Trophoblast cell (in vitro differentiated cells and primary cell): ENCODE results near the gene ENO1.

Source experiments
- DNase-seq, 2 donors: peaks; one replicate each; pipeline ENCODE4 v3.0.0-alpha.2; 2016
- H2AFZ ChIP-seq: 2 replicates; pipeline ENCODE4 v1.6.1; 2013; ENCODE audit warnings: low read length, moderate library complexity, mild to moderate bottlenecking; ENCODE audit not compliant: insufficient read depth, poor library complexity
- H2AK5ac ChIP-seq: 2 replicates; pipeline ENCODE4 v1.6.1; 2013; ENCODE audit warnings: mild to moderate bottlenecking, low read length
- H2BK120ac ChIP-seq: 2 replicates; pipeline ENCODE4 v1.6.1; 2013; ENCODE audit warnings: low read length, mild to moderate bottlenecking, moderate library complexity; ENCODE audit not compliant: insufficient read depth, poor library complexity
- H2BK12ac ChIP-seq: 2 replicates; pipeline ENCODE4 v1.6.1; 2013; ENCODE audit warnings: mild to moderate bottlenecking, low read length, moderate library complexity
- H2BK5ac ChIP-seq: 2 replicates; pipeline ENCODE4 v1.6.1; 2013; ENCODE audit warnings: low read length, low read depth, moderate library complexity, mild to moderate bottlenecking; ENCODE audit not compliant: poor library complexity
- H3K14ac ChIP-seq: 2 replicates; pipeline ENCODE4 v1.6.1; 2013; ENCODE audit warnings: mild to moderate bottlenecking, low read length
- H3K18ac ChIP-seq: 2 replicates; pipeline ENCODE4 v1.6.1; 2013; ENCODE audit warnings: mild to moderate bottlenecking, low read length
- H3K23ac ChIP-seq: 2 replicates; pipeline ENCODE4 v1.6.1; 2013; ENCODE audit warnings: low read length
- H3K27ac ChIP-seq: 2 replicates; pipeline ENCODE4 v1.5.1; 2013; ENCODE audit warnings: low read depth, mild to moderate bottlenecking, inconsistent platforms, low read length, moderate library complexity
- H3K27me3 ChIP-seq: 2 replicates; pipeline ENCODE4 v1.6.1; 2013; ENCODE audit warnings: inconsistent platforms, mild to moderate bottlenecking, low read length, moderate library complexity; ENCODE audit not compliant: insufficient read depth
- H3K36me3 ChIP-seq, 2 experiments: 1 replicate in 1 of 2; 2 replicates in 1 of 2; pipeline ENCODE4 v1.6.1; 2013; ENCODE audit warnings: low read length in 2 of 2, mild to moderate bottlenecking in 2 of 2, moderate library complexity in 1 of 2; ENCODE audit not compliant: insufficient read depth in 2 of 2, control insufficient read depth in 1 of 2
- H3K4ac ChIP-seq: 2 replicates; pipeline ENCODE4 v1.6.1; 2013; ENCODE audit warnings: low read depth, mild to moderate bottlenecking, low read length, moderate library complexity
- H3K4me1 ChIP-seq, 2 experiments: 1 replicate in 1 of 2; 2 replicates in 1 of 2; pipeline ENCODE4 v1.6.1; 2013; ENCODE audit warnings: low read length in 2 of 2, mild to moderate bottlenecking in 2 of 2, moderate library complexity in 1 of 2; ENCODE audit not compliant: insufficient read depth in 2 of 2, control insufficient read depth in 1 of 2
- H3K4me2 ChIP-seq: 2 replicates; pipeline ENCODE4 v1.6.1; 2013; ENCODE audit warnings: inconsistent platforms, mild to moderate bottlenecking, low read length, moderate library complexity
- H3K4me3 ChIP-seq: 2 replicates; pipeline ENCODE4 v1.5.1; 2013; ENCODE audit warnings: mild to moderate bottlenecking, low read depth, low read length, inconsistent platforms
- H3K79me1 ChIP-seq: one replicate; pipeline ENCODE4 v1.6.1; 2013; ENCODE audit warnings: low read length
- H3K79me2 ChIP-seq: 2 replicates; pipeline ENCODE4 v1.6.1; 2013; ENCODE audit warnings: low read length, mild to moderate bottlenecking; ENCODE audit not compliant: control insufficient read depth, insufficient read depth, poor library complexity
- H3K9ac ChIP-seq: 2 replicates; pipeline ENCODE4 v1.6.1; 2013; ENCODE audit warnings: mild to moderate bottlenecking, low read length
- H3K9me3 ChIP-seq: 2 replicates; pipeline ENCODE4 v1.6.1; 2013; ENCODE audit warnings: low read depth, mild to moderate bottlenecking, control low read depth, inconsistent platforms, low read length; ENCODE audit not compliant: insufficient read depth
- H4K12ac ChIP-seq: 2 replicates; pipeline ENCODE4 v1.6.1; 2013; ENCODE audit warnings: low read depth, mild to moderate bottlenecking, low read length, moderate library complexity
- H4K8ac ChIP-seq: 2 replicates; pipeline ENCODE4 v1.6.1; 2013; ENCODE audit warnings: low read depth, mild to moderate bottlenecking, low read length, moderate library complexity
- H4K91ac ChIP-seq: one replicate; pipeline ENCODE4 v1.6.1; 2013; ENCODE audit warnings: low read depth, mild to moderate bottlenecking, low read length, moderate library complexity
- WGBS: extraction: QIAGEN DNeasy Blood & Tissue Kit; methylation state at CpG from one replicate; pipeline ENCODE4 v1.1.7; 2013; ENCODE audit warnings: missing lambda C conversion rate; ENCODE audit not compliant: insufficient read length, insufficient coverage; ENCODE audit errors: extremely low coverage; 5-methylcytosine and 5-hydroxymethylcytosine counted together

The ENO1 gene

DNA sequence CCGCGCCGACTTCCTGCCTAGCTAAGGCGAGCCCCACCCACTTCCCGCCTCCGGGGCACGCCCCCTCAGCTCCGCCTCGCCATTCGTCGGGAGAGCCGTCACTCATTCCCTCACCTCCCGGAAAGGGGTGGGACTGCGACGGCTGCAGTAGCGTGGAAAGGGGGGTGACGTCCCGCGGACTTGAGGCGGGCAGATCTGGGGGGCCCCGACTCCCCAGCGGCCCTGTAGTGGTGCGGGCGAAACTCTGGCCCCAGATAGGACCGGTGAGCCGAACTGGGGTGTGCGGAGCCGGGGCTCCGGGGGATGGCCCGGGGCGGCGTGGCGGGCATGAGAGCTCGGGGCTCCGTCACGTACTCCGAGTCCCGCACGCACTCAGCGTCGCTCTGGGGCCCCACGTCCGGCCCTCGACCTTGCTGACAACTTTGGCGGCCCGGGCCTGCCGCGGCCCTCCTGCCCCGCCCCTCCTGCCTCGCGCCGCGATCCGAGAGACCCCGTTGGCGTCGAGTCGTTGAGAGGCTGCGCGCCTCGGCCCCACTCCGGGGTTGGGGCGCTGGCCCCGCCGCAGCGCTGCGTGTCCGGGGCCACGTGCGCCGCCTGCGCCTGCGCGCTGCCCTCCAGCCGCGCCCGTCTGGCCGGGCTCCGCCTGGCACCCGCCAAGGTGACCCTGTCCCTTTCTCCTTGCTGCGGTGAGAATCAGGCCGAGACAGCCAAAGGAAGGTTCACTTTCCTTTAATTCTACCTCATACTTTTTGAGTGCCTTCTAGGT, 395 bp upstream of the ENO1 start:
- Histone ChIP-seq H3K23ac (no peak overlapping the region), H2BK12ac (peak overlapping the region; percentile 62), H2AK5ac (peak overlapping the region; percentile 93), H2AFZ (peak overlapping the region; percentile 97), H4K12ac (peak overlapping the region; percentile 99), H2BK120ac (peak overlapping the region; percentile 92), H4K8ac (peak overlapping the region; percentile 99), H3K14ac (peak overlapping the region; percentile 95), H3K18ac (peak overlapping the region; percentile 99), H3K4me3 (peak overlapping the region; percentile 98), H3K79me1 (peaks cover 27% of the 10 kb centered on the region), H3K27ac (peak overlapping the region; percentile 86), H3K4me1 (peaks cover 11 to 19% of the 10 kb centered on the region in 2 experiments), H3K9me3 (no peaks in the 10 kb centered on the region), H3K36me3 (peaks cover 9 to 13% of the 10 kb centered on the region in 2 experiments), H3K27me3 (no peaks in the 10 kb centered on the region), H3K4me2 (peak overlapping the region; percentile 84), H2BK5ac (peak overlapping the region; percentile 98), H3K79me2 (peaks cover 27% of the 10 kb centered on the region), H4K91ac (peak overlapping the region; percentile 99), H3K9ac (peak overlapping the region; percentile 82), H3K4ac (peak overlapping the region; percentile 97)
- WGBS = no CpG with 5 or more reads among the region's 82 CpGs
- DNase-seq = peak; percentile 97 to 99

- Histone ChIP-seq H3K4me1 (peaks cover 13 to 29% of the 10 kb centered on the region in 2 experiments), H3K27me3 (no peaks in the 10 kb centered on the region), H4K8ac (no peak overlapping the region), H3K23ac (no peak overlapping the region), H2BK5ac (no peak overlapping the region), H2AFZ (no peak overlapping the region), H3K4ac (peak overlapping the region; percentile 82), H3K9ac (no peak overlapping the region), H3K36me3 (peaks cover 26 to 36% of the 10 kb centered on the region in 2 experiments), H2BK120ac (no peak overlapping the region), H3K79me1 (peaks cover 27% of the 10 kb centered on the region), H3K27ac (no peak overlapping the region), H3K14ac (no peak overlapping the region), H3K4me2 (peak overlapping the region; percentile 84), H4K91ac (no peak overlapping the region), H3K79me2 (peaks cover 30% of the 10 kb centered on the region), H3K9me3 (peaks cover 2% of the 10 kb centered on the region), H3K18ac (no peak overlapping the region), H2BK12ac (no peak overlapping the region), H2AK5ac (no peak overlapping the region), H3K4me3 (no peak overlapping the region), H4K12ac (no peak overlapping the region)
- DNase-seq = no peak
- WGBS = no CpG with 5 or more reads among the region's 3 CpGs
Measured at GRCh38 chr1:8876087-8876486, 2.4 kb downstream of the ENO1 start.

DNA sequence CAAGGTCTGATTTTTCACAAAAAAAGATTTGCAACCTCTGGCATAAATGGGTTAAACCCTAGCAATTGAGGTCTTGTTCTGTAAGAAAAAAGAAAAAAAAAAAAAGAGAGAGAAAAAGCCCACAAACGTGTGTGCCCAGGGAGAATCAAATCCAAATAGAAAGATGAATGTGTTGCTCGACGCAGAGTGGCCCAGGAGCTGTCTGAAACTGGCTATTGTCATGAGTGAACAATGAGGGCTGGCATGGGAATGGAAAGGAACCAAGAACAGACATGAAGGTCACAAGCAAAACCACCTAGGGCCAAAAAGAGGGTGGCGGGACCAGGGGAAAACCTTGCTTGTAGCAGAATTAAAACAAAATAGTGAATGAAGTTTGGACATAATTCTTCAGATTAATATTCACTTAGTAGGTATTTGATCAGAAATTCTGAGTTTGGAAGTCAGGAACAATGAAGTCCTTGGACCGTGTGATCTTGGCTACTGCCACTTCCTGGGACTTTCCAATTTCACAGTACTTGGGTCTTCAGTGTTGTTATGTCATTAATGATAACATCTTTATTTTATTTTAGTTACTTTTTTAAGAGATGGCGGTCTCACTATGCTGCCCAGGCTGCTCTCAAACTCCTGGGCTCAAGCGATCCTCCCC, 3.1 kb downstream of the ENO1 start:
- no peak overlapping the region for H2AK5ac ChIP-seq
- H3K4me3 ChIP-seq = no peak overlapping the region
- no peak overlapping the region for H3K14ac ChIP-seq
- H3K9ac ChIP-seq = no peak overlapping the region
- H3K79me1 ChIP-seq = peaks cover 26% of the 10 kb centered on the region
- H3K36me3 ChIP-seq = peaks cover 33 to 44% of the 10 kb centered on the region in 2 experiments
- H3K79me2 ChIP-seq = peaks cover 30% of the 10 kb centered on the region
- no peak overlapping the region for H2BK120ac ChIP-seq
- peaks cover 2% of the 10 kb centered on the region for H3K9me3 ChIP-seq
- H3K27ac ChIP-seq = no peak overlapping the region
- no peak overlapping the region for H3K4me2 ChIP-seq
- peak in 1 of 2 donors; percentile 19 for DNase-seq
- H3K23ac ChIP-seq = no peak overlapping the region
- H3K4me1 ChIP-seq = peaks cover 16 to 32% of the 10 kb centered on the region in 2 experiments
- no peak overlapping the region for H4K8ac ChIP-seq
- H4K91ac ChIP-seq = no peak overlapping the region
- no peak overlapping the region for H3K18ac ChIP-seq
- no peak overlapping the region for H2BK5ac ChIP-seq
- H2AFZ ChIP-seq = no peak overlapping the region
- H4K12ac ChIP-seq = no peak overlapping the region
- H2BK12ac ChIP-seq = no peak overlapping the region
- no CpG with 5 or more reads among the region's 7 CpGs for WGBS
- peak overlapping the region; percentile 17 for H3K4ac ChIP-seq
- H3K27me3 ChIP-seq = no peaks in the 10 kb centered on the region

DNA sequence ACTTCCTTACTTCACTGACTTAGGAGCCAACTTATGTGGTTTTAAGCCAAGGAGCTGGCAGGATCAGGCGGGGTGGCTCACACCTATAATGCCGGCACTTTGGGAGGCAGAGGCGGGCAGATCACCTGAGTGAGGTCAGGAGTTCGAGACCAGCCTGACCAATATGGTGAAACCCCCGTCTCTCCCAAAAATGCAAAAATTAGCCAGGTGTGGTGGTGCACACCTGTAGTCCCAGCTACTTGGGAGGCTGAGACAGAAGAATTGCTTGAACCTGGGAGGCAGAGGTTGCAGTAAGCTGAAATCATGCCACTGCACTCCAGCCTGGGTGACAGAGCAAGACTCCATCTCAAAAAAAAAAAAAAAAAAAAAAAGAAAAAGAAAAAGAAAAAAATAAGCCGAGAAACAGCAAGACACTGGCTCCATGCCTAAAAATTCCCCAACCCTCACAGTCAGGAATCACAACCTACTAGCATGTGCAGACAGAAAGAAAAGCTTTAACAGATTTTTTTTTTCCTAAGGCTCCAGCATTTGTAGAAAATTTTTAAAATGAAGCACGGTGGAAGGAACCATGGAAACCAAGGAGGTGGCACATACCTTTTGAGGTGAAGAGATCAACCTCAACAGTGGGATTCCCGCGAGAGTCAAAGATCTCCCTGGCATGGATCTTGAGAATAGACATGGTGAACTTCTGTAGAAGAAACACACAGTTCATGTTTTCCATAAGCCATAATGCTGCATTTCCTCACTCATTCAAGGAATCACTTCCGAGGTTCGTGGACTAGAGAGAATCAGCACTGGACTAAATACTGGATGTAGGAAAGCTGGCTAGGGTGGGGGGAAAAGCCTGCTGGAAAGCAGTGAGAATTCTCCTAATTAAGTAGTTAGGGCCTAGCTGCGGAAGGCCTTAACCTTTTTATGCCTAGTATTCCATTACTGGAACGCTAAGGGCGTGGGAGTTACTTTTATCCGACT, 4.0 kb downstream of the ENO1 start:
- H4K8ac ChIP-seq = no peak overlapping the region
- H2AK5ac ChIP-seq = no peak overlapping the region
- no peak for DNase-seq
- H2AFZ ChIP-seq = no peak overlapping the region
- H4K91ac ChIP-seq = no peak overlapping the region
- no peak overlapping the region for H3K9ac ChIP-seq
- H3K4me1 ChIP-seq = peaks cover 17 to 29% of the 10 kb centered on the region in 2 experiments
- no peak overlapping the region for H2BK5ac ChIP-seq
- no peaks in the 10 kb centered on the region for H3K27me3 ChIP-seq
- peaks cover 30% of the 10 kb centered on the region for H3K79me2 ChIP-seq
- H3K9me3 ChIP-seq = peaks cover 2% of the 10 kb centered on the region
- H3K18ac ChIP-seq = no peak overlapping the region
- no CpG with 5 or more reads among the region's 15 CpGs for WGBS
- H3K36me3 ChIP-seq = peaks cover 40 to 52% of the 10 kb centered on the region in 2 experiments
- peak overlapping the region; percentile 7 for H3K27ac ChIP-seq
- H2BK120ac ChIP-seq = no peak overlapping the region
- H3K23ac ChIP-seq = no peak overlapping the region
- peaks cover 24% of the 10 kb centered on the region for H3K79me1 ChIP-seq
- H4K12ac ChIP-seq = no peak overlapping the region
- no peak overlapping the region for H3K4me2 ChIP-seq
- no peak overlapping the region for H3K4me3 ChIP-seq
- peak overlapping the region; percentile 43 for H3K4ac ChIP-seq
- H2BK12ac ChIP-seq = no peak overlapping the region
- no peak overlapping the region for H3K14ac ChIP-seq
